Skeletal muscle tissue (tissue), 4 donors: ENCODE data around the gene HEXD. TPM values are rescaled to one million over a fixed set of nuclear protein-coding genes. Genes with fewer than 3 reads are reported as not detected.

Experiments used
- H3K27ac ChIP-seq: one replicate; pipeline ENCODE4 v1.7.0; 2013; ENCODE audit warnings: mild to moderate bottlenecking, low read depth, low read length, inconsistent platforms
- H3K27me3 ChIP-seq, 3 donors: one replicate each; pipeline ENCODE4 v1.7.0; 2013; ENCODE audit warnings: low read length in 3 of 3; ENCODE audit not compliant: control insufficient read depth in 3 of 3, insufficient read depth in 3 of 3
- H3K36me3 ChIP-seq, 3 donors: one replicate each; pipeline ENCODE4 v1.7.0; 2013; ENCODE audit warnings: low read length in 3 of 3; ENCODE audit not compliant: control insufficient read depth in 3 of 3, insufficient read depth in 3 of 3
- H3K4me1 ChIP-seq, 3 donors: one replicate each; pipeline ENCODE4 v1.7.0; 2013; ENCODE audit warnings: low read length in 3 of 3, mild to moderate bottlenecking in 3 of 3; ENCODE audit not compliant: control insufficient read depth in 3 of 3, insufficient read depth in 3 of 3
- H3K4me3 ChIP-seq, 3 donors: one replicate each; pipeline ENCODE4 v1.7.0; 2013; ENCODE audit warnings: low read length in 3 of 3
- H3K9ac ChIP-seq, 3 donors: one replicate each; pipeline ENCODE4 v1.7.0; 2013; ENCODE audit warnings: low read length in 3 of 3, mild to moderate bottlenecking in 3 of 3, moderate library complexity in 2 of 3, low read depth in 1 of 3
- H3K9me3 ChIP-seq, 3 donors: one replicate each; pipeline ENCODE4 v1.7.0; 2013; ENCODE audit warnings: low read length in 3 of 3; ENCODE audit not compliant: control insufficient read depth in 3 of 3
- total RNA-seq: library from RNA; depleted of rRNA; stranded (reverse); fragments of >200 nt; gene quantifications from one replicate; pipeline ENCODE4 v1.2.3, GENCODE V29; 2014
- donor health status: Osteomylitis.

Gene HEXD
- total RNA-seq, 1 donor from 2014 or later: 11.5 TPM

GRCh38 chr17:82387705-82388106, 30.4 kb upstream of the HEXD start:
- peaks cover 8 to 10% (median 9%) of the 10 kb centered on the region in 3 donors for H3K36me3 ChIP-seq
- no peak overlapping the region for H3K4me3 ChIP-seq
- peaks cover 22 to 42% (median 32%) of the 10 kb centered on the region in 3 donors for H3K4me1 ChIP-seq
- H3K27me3 ChIP-seq: peaks cover 3 to 17% (median 5%) of the 10 kb centered on the region in 3 donors
- no peak overlapping the region for H3K27ac ChIP-seq
- H3K9me3 ChIP-seq: no peaks in the 10 kb centered on the region
- H3K9ac ChIP-seq: no peak overlapping the region

GRCh38 chr17:82388223-82388921, 29.8 kb upstream of the HEXD start:
- Histone ChIP-seq H3K9me3 (no peaks in the 10 kb centered on the region), H3K27me3 (peaks cover 3 to 16% (median 5%) of the 10 kb centered on the region in 3 donors), H3K27ac (no peak overlapping the region), H3K4me1 (peaks cover 21 to 41% (median 31%) of the 10 kb centered on the region in 3 donors), H3K9ac (no peak overlapping the region), H3K4me3 (no peak overlapping the region), H3K36me3 (peaks cover 11 to 16% (median 12%) of the 10 kb centered on the region in 3 donors)

GRCh38 chr17:82388922-82389283, 29.2 kb upstream of the HEXD start:
- Histone ChIP-seq H3K4me3 (no peak overlapping the region), H3K36me3 (peaks cover 15 to 17% (median 16%) of the 10 kb centered on the region in 3 donors), H3K9ac (no peak overlapping the region), H3K4me1 (peaks cover 16 to 36% (median 26%) of the 10 kb centered on the region in 3 donors), H3K27ac (no peak overlapping the region), H3K9me3 (no peaks in the 10 kb centered on the region), H3K27me3 (peaks cover 0 to 11% (median 5%) of the 10 kb centered on the region in 3 donors)

- Histone ChIP-seq H3K36me3 (peaks cover 15 to 20% (median 16%) of the 10 kb centered on the region in 3 donors), H3K27me3 (peaks cover 0 to 11% (median 5%) of the 10 kb centered on the region in 3 donors), H3K4me3 (no peak overlapping the region), H3K9ac (no peak overlapping the region), H3K4me1 (peaks cover 13 to 31% (median 21%) of the 10 kb centered on the region in 3 donors), H3K27ac (no peak overlapping the region), H3K9me3 (no peaks in the 10 kb centered on the region)
These were observed 28.8 kb upstream of the HEXD start for GRCh38 chr17:82389379-82389778.

- H3K36me3 ChIP-seq: peaks cover 15 to 22% (median 16%) of the 10 kb centered on the region in 3 donors
- H3K9me3 ChIP-seq: no peaks in the 10 kb centered on the region
- H3K4me3 ChIP-seq: no peak overlapping the region
- H3K9ac ChIP-seq: no peak overlapping the region
- H3K27ac ChIP-seq: no peak overlapping the region
- H3K4me1 ChIP-seq: peaks cover 5 to 22% (median 13%) of the 10 kb centered on the region in 3 donors
- H3K27me3 ChIP-seq: peaks cover 0 to 6% (median 0%) of the 10 kb centered on the region in 3 donors
These were observed 27.9 kb upstream of the HEXD start for GRCh38 chr17:82390015-82390859.

- peaks cover 15 to 22% (median 16%) of the 10 kb centered on the region in 3 donors for H3K36me3 ChIP-seq
- H3K27me3 ChIP-seq: peaks cover 0 to 6% (median 0%) of the 10 kb centered on the region in 3 donors
- no peak overlapping the region for H3K9ac ChIP-seq
- H3K9me3 ChIP-seq: no peaks in the 10 kb centered on the region
- H3K4me3 ChIP-seq: no peak overlapping the region
- H3K4me1 ChIP-seq: peaks cover 4 to 17% (median 12%) of the 10 kb centered on the region in 3 donors
- no peak overlapping the region for H3K27ac ChIP-seq
These were observed 27.2 kb upstream of the HEXD start for GRCh38 chr17:82390860-82391435.

GRCh38 chr17:82391496-82392066, 26.6 kb upstream of the HEXD start:
- peaks cover 15 to 22% (median 16%) of the 10 kb centered on the region in 3 donors for H3K36me3 ChIP-seq
- H3K27ac ChIP-seq: no peak overlapping the region
- H3K4me3 ChIP-seq: no peak overlapping the region
- no peak overlapping the region for H3K9ac ChIP-seq
- peaks cover 0 to 3% (median 0%) of the 10 kb centered on the region in 3 donors for H3K27me3 ChIP-seq
- peaks cover 8 to 14% (median 12%) of the 10 kb centered on the region in 3 donors for H3K4me1 ChIP-seq
- H3K9me3 ChIP-seq: no peaks in the 10 kb centered on the region

GRCh38 chr17:82392209-82392920, 25.8 kb upstream of the HEXD start:
- Histone ChIP-seq H3K27me3 (no peaks in the 10 kb centered on the region), H3K9me3 (no peaks in the 10 kb centered on the region), H3K27ac (no peak overlapping the region), H3K4me3 (no peak overlapping the region), H3K4me1 (peaks cover 8 to 14% (median 9%) of the 10 kb centered on the region in 3 donors), H3K36me3 (peaks cover 16 to 22% (median 19%) of the 10 kb centered on the region in 3 donors), H3K9ac (no peak overlapping the region)

GRCh38 chr17:82392941-82393340, 25.2 kb upstream of the HEXD start:
- H3K9ac ChIP-seq: no peak overlapping the region
- peaks cover 4 to 9% (median 7%) of the 10 kb centered on the region in 3 donors for H3K4me1 ChIP-seq
- H3K4me3 ChIP-seq: no peak overlapping the region
- no peaks in the 10 kb centered on the region for H3K9me3 ChIP-seq
- H3K27me3 ChIP-seq: no peaks in the 10 kb centered on the region
- peaks cover 16 to 22% (median 22%) of the 10 kb centered on the region in 3 donors for H3K36me3 ChIP-seq
- H3K27ac ChIP-seq: no peak overlapping the region
